Tibial nerve (tissue), 4 donors: Measurements from ENCODE around the gene AFMID. TPM values are rescaled to one million over a fixed set of nuclear protein-coding genes. Genes with fewer than 3 reads are reported as not detected.

Source experiments
- DNase-seq, 2 donors: peaks; one replicate each; pipeline ENCODE4 v3.0.0-alpha.2; 2019; ENCODE audit warnings: low spot score in 2 of 2
- H3K27ac ChIP-seq, 4 donors: fragments of 200-600 bp; sonication (generic) in 3 of 4; one replicate each; pipeline ENCODE4 v1.5.1; 2017 to 2019; ENCODE audit warnings: mild to moderate bottlenecking in 1 of 4
- H3K27me3 ChIP-seq, 2 donors: fragments of 200-600 bp; sonication (generic) in 1 of 2; one replicate each; pipeline versions ENCODE4 v1.5.1 to v1.6.0; 2017 to 2019
- H3K36me3 ChIP-seq, 3 donors: fragments of 200-600 bp; sonication (generic); one replicate each; pipeline ENCODE4 v1.5.1; 2018 to 2019
- H3K4me1 ChIP-seq, 4 donors: fragments of 200-600 bp; sonication (generic) in 3 of 4; one replicate each; pipeline ENCODE4 v1.5.1; 2017 to 2019
- H3K4me3 ChIP-seq, 4 donors: fragments of 200-600 bp; sonication (generic) in 3 of 4; one replicate each; pipeline ENCODE4 v1.5.1; 2017 to 2019; ENCODE audit warnings: mild to moderate bottlenecking in 1 of 4, moderate library complexity in 1 of 4
- H3K9me3 ChIP-seq, 4 donors: fragments of 200-600 bp; sonication (generic) in 3 of 4; one replicate each; pipeline ENCODE4 v1.5.1; 2017 to 2019
- CTCF ChIP-seq, 5 experiments: fragments of 200-600 bp in 3 of 5; fragments of 450-650 bp in 2 of 5; sonication (generic) in 3 of 5; IDR thresholded peaks; one replicate each; pipeline ENCODE4 v1.5.1; 2016 to 2019; ENCODE audit warnings: antibody characterized with exemption in 5 of 5, mild to moderate bottlenecking in 3 of 5, moderate library complexity in 2 of 5
- EP300 ChIP-seq, 2 donors: sonication (generic); formaldehyde crosslinking; IDR thresholded peaks; one replicate each; pipeline ENCODE4 v1.6.1; 2017; ENCODE audit warnings: antibody characterized with exemption in 2 of 2, mild to moderate bottlenecking in 1 of 2
- POLR2A ChIP-seq, 2 donors: fragments of 450-650 bp; IDR thresholded peaks; one replicate each; pipeline ENCODE4 v1.6.1; 2017; ENCODE audit warnings: antibody characterized with exemption in 2 of 2, mild to moderate bottlenecking in 2 of 2, moderate library complexity in 2 of 2
- WGBS, 2 donors: methylation state at CpG; one replicate each; pipeline ENCODE4 v1.1.5; 2018; 5-methylcytosine and 5-hydroxymethylcytosine counted together
- total RNA-seq, 4 donors: library from RNA; depleted of rRNA; stranded (reverse); fragments of >200 nt; gene quantifications; one replicate each; pipeline ENCODE4 v1.1.0, GENCODE V29; 2016

The AFMID gene
- total RNA-seq, 4 donors from 2014 or later: 29.7 to 40.6 (median 37.7) TPM

GRCh38 chr17:78214016-78214705 lies 27.0 kb downstream of the AFMID start, which contains the start of gene BIRC5:
Gene BIRC5 (plus strand): TSS chr17:78214253. CDS start chr17:78214317, 64 bp downstream.
- TF ChIP-seq POLR2A (IDR thresholded peaks at IDR 0.05) (no peak), EP300 (IDR thresholded peaks at IDR 0.05) (peak; percentile 62 to 87), CTCF (IDR thresholded peaks at IDR 0.05) (no peak)
- 2 to 3% methylated on average over 21 to 47 of the region's 60 CpGs for WGBS, 2 donors
- Histone ChIP-seq H3K9me3 (no peaks in the 10 kb centered on the region), H3K4me3 (peak within 1 kb of the TSS; percentile 23 to 52 (median 48)), H3K27ac (no peak within 1 kb of the TSS), H3K36me3 (no peaks in the 10 kb centered on the region), H3K4me1 (peaks cover 0 to 11% (median 7%) of the 10 kb centered on the region in 4 donors), H3K27me3 (no peaks in the 10 kb centered on the region)
- DNase-seq: peak; percentile 80 to 85

DNA sequence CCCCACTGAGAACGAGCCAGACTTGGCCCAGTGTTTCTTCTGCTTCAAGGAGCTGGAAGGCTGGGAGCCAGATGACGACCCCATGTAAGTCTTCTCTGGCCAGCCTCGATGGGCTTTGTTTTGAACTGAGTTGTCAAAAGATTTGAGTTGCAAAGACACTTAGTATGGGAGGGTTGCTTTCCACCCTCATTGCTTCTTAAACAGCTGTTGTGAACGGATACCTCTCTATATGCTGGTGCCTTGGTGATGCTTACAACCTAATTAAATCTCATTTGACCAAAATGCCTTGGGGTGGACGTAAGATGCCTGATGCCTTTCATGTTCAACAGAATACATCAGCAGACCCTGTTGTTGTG lies 27.5 kb downstream of the AFMID start:
- TF ChIP-seq CTCF (IDR thresholded peaks at IDR 0.05) (no peak), EP300 (IDR thresholded peaks at IDR 0.05) (no peak), POLR2A (IDR thresholded peaks at IDR 0.05) (no peak)
- Histone ChIP-seq H3K4me1 (peaks cover 0 to 11% (median 7%) of the 10 kb centered on the region in 4 donors), H3K27me3 (no peaks in the 10 kb centered on the region), H3K4me3 (peak overlapping the region in 3 of 4 donors; percentile 48 to 52 (median 49)), H3K9me3 (no peaks in the 10 kb centered on the region), H3K36me3 (no peaks in the 10 kb centered on the region), H3K27ac (no peak overlapping the region)
- WGBS, 2 donors: 11 to 18% methylated on average over 5 of the region's 5 CpGs
- no peak for DNase-seq

DNA sequence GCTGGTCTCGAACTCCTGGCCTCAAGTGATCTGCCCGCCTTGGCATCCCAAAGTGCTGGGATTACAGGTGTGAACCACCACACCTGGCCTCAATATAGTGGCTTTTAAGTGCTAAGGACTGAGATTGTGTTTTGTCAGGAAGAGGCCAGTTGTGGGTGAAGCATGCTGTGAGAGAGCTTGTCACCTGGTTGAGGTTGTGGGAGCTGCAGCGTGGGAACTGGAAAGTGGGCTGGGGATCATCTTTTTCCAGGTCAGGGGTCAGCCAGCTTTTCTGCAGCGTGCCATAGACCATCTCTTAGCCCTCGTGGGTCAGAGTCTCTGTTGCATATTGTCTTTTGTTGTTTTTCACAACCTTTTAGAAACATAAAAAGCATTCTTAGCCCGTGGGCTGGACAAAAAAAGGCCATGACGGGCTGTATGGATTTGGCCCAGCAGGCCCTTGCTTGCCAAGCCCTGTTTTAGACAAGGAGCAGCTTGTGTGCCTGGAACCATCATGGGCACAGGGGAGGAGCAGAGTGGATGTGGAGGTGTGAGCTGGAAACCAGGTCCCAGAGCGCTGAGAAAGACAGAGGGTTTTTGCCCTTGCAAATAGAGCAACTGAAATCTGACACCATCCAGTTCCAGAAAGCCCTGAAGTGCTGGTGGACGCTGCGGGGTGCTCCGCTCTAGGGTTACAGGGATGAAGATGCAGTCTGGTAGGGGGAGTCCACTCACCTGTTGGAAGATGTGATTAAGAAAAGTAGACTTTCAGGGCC lies 32.4 kb downstream of the AFMID start:
- Histone ChIP-seq H3K27ac (no peak overlapping the region), H3K4me1 (peaks cover 0 to 1% (median under 1%) of the 10 kb centered on the region in 4 donors), H3K36me3 (no peaks in the 10 kb centered on the region), H3K27me3 (no peaks in the 10 kb centered on the region), H3K4me3 (no peak overlapping the region), H3K9me3 (no peaks in the 10 kb centered on the region)
- WGBS, 2 donors: 71 to 77% methylated on average over 11 of the region's 11 CpGs
- DNase-seq: no peak
- TF ChIP-seq CTCF (IDR thresholded peaks at IDR 0.05) (no peak), EP300 (IDR thresholded peaks at IDR 0.05) (no peak), POLR2A (IDR thresholded peaks at IDR 0.05) (no peak)

DNA sequence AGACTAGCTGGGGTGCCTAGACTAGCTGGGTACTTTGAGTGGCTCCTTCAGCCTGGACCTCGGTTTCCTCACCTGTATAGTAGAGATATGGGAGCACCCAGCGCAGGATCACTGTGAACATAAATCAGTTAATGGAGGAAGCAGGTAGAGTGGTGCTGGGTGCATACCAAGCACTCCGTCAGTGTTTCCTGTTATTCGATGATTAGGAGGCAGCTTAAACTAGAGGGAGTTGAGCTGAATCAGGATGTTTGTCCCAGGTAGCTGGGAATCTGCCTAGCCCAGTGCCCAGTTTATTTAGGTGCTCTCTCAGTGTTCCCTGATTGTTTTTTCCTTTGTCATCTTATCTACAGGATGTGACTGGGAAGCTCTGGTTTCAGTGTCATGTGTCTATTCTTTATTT lies 35.9 kb downstream of the AFMID start:
- Histone ChIP-seq H3K4me3 (no peak overlapping the region), H3K36me3 (no peaks in the 10 kb centered on the region), H3K27me3 (no peaks in the 10 kb centered on the region), H3K27ac (no peak overlapping the region), H3K4me1 (no peaks in the 10 kb centered on the region), H3K9me3 (no peaks in the 10 kb centered on the region)
- TF ChIP-seq CTCF (IDR thresholded peaks at IDR 0.05) (no peak), EP300 (IDR thresholded peaks at IDR 0.05) (no peak), POLR2A (IDR thresholded peaks at IDR 0.05) (no peak)
- no peak for DNase-seq
- 87% methylated on average over 4 of the region's 4 CpGs for WGBS, 2 donors

DNA sequence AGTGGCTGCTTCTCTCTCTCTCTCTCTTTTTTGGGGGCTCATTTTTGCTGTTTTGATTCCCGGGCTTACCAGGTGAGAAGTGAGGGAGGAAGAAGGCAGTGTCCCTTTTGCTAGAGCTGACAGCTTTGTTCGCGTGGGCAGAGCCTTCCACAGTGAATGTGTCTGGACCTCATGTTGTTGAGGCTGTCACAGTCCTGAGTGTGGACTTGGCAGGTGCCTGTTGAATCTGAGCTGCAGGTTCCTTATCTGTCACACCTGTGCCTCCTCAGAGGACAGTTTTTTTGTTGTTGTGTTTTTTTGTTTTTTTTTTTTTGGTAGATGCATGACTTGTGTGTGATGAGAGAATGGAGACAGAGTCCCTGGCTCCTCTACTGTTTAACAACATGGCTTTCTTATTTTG lies 36.6 kb downstream of the AFMID start:
- TF ChIP-seq POLR2A (IDR thresholded peaks at IDR 0.05) (no peak), EP300 (IDR thresholded peaks at IDR 0.05) (no peak), CTCF (IDR thresholded peaks at IDR 0.05) (no peak)
- WGBS, 2 donors: 88 to 89% methylated on average over 3 of the region's 3 CpGs
- no peaks in the 10 kb centered on the region for H3K36me3 ChIP-seq
- DNase-seq: no peak
- H3K4me1 ChIP-seq: no peaks in the 10 kb centered on the region
- no peaks in the 10 kb centered on the region for H3K27me3 ChIP-seq
- H3K4me3 ChIP-seq: no peak overlapping the region
- H3K9me3 ChIP-seq: no peaks in the 10 kb centered on the region
- peak overlapping the region in 1 of 4 donors; percentile 20 for H3K27ac ChIP-seq
